HG02610 (cell line): Measurements from ENCODE around the gene HSD17B2.

Source experiments
- ATAC-seq: cut with Tn5 transposase; IDR thresholded peaks from one replicate; pipeline ENCODE4 v1.9.1; 2021; ENCODE audit warnings: mild to moderate bottlenecking, moderate library complexity; ENCODE audit not compliant: unreplicated experiment

The HSD17B2 gene

DNA sequence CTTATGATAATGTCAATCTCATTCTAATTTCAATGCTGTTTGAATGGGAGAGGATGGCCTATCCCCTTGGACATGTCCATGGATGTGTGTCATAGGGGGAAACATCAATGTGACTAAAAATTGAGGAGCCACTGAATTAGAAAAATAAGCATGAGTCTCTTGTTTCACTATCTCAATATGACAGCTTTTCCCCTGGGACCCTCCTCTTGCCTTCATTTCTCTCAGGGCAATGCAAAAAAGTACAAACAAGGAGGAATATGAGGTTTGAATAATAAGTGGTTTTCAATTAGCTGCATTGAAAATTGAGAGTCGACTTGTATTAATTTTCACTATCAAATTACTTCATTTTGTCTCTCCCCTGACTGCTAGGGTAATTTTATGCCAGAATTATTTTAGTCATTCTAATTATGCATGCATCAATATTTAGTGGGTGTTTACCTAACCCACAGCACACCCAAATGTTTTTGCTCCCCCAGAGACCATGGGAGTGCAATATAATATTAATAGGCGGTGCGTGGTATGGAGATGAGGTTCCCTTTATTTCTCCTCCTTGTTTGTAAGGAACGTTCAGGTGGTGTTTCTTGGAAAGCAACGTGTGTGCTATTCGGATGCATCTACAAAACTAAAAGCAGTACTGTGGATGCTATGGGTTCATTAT lies 17.0 kb upstream of the HSD17B2 start:
- ATAC-seq: no peak

DNA sequence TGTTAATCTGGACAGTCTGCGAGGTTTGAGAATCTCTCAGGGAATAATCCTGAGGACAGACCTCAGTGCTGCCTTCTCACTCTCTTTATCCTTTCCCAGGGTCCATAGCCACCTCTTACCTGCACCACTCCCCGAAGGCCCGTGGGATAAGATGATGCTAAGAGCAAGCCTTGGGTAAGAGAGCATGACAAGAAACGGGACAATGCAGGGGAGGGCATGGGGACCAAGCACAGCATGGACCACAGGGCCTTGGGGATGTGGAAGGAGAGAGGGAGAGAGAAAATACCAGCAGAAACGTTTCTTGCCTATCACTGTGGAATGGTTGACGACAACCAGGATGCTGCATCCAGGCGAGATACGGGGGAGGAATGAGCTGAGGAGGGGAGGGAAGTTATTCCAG lies 15.5 kb upstream of the HSD17B2 start:
- no peak for ATAC-seq

DNA sequence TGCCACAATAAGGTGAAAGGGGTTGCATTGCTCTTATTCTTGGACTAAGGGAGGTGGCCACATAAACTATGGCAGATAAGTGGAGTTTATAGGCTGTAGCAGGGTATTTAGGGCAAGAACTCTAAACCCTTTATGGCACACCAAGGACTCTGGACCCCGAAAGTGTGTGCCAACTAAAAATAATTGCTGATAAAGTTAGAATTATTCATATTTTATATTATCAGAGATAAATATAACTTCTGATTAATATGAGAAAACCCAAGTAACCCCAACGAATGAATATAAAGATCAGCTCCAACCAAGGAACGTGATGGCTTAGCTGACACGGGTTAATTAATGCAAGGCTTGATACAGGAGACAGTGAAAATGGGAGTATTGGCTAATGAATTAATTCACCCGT lies 15.0 kb upstream of the HSD17B2 start:
- ATAC-seq: no peak

DNA sequence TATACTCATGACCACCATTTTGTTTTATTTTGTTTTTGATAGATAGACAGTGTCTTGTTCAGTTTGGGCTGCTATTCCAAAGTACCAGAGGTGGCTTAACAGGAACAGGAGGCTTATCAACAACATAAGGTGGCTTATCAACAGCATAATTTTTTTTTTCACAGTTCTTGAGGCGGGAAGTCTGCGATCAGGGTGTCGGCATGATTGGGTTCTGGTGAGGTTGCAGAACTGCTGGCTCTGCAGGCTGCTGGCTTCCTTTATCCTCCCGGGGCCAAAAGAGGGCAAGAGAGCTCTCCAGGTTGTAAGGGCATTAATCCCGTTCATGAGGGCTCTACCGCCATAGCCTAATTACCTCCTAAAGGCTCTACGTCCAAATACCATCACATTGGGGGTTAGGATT lies 11.8 kb upstream of the HSD17B2 start:
- ATAC-seq: no peak

DNA sequence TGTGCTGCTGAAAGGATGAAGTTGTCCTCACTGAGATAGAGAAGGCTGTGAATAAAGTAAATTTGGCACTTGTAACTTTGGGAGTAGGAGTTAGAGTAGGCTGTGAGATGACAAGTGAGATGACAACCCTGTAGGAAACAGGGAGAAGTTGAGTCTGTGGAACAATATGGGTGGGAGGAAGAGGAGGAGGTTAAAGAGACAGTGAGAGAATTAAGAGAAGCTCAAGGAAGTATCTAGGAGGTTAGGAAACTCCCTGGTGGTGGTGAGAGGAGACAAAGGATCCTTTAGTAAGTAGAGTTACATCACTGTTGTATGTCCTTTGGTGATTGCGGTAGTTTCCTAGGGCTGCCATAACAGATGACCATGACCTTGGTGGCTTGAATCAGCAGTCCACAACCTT lies 10.7 kb upstream of the HSD17B2 start:
- no peak for ATAC-seq

DNA sequence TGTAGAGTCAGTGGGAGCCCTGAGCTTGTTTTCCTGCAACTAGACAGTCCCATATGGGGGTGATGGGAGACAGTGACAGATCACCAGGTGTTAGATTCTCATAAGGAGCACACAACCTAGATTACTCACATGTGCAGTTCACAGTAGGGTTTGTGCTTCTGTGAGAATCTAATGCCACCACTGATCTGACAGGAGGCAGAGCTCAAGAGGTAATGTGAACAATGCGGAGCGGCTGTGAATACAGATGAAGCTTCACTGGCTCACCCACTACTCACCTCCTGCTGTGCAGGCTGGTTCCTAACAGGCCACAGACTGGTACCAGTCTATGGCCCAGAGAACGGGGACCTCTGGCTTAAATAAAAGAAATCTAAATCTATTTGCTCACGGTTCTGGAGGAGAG lies 10.2 kb upstream of the HSD17B2 start:
- no peak for ATAC-seq

DNA sequence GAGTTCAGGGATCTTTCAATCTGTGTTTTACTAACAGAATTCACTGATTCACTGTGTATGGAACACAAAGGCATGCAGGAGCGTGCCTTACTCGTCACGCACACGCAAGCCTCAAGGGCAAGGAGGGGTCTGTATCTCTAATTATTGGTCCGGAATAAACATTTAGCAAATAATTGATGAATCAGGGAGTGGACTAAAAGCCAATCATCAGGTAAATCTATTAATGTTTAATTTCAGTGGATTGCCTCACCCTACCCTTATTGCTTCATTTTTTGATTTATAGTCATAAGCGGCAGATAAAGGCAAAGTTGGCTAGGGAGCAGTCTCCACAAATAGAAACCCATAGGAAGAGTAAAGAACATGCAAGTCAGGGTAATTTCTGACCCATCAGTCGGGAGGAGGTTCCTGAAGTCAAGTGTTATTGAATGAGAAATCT lies 7.4 kb upstream of the HSD17B2 start:
- no peak for ATAC-seq

DNA sequence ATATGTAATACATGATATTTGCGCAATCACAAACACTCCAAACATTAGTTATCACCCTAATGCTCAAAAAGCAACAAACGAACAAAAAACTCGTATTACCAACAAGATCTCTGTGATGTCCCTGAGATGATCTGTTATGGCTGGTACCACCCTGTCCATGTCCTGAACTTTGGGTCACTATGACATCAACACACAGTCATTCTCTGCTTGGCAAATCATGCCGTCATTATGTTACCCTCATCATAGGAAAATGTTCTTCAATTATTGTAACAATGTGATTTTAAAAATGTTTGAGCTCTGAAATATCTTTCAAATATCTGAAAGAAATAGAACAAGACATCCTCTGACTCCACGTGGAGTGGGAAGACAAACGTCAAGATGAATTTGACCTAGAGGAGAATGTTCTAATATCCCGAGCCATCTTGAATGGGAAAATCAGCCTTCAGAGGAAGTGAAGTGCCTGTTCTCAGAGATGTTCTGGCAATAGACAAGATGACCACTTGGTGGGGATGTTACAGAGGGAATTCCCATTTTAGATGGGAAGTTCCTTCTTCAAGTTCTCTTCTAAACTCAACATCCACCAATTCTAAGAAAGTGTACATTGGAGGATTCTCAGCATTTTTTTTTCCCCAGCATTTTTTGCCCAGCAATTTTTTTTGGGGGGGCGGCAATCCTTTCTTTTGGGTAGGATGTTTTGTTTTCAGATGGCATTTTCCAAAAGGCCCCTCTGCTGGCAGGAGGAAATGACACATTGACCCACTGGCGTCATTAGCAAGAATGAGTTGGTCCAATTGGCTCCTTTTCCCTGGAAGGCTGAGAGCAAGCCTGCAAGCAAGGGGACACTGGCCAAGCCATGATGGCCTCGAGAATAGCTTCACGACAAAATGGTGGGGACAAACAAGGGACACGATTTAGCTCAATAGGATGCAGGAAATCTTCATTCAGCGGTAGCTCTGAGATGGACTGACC lies 3.7 kb upstream of the HSD17B2 start:
- no peak for ATAC-seq

DNA sequence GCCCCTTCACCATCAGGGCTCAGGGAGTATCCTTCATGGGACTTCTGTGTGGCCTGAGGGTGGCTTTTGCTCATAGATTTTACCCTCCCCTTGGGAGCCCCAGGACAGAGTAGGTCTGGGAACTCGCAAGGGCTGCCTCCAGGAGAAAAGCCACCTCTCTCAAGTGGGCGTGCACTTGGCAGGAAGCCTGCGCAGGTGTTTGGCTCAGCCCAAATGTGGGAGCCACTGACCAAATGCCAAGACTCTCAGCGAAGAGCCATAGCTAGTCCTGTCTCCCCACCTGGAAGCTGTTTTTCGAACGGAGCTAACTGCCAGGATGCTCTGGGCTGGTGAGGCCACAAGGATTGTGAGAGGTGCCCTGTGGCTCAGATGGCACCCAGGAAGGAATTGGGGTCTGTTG lies 2.0 kb upstream of the HSD17B2 start:
- ATAC-seq: no peak

DNA sequence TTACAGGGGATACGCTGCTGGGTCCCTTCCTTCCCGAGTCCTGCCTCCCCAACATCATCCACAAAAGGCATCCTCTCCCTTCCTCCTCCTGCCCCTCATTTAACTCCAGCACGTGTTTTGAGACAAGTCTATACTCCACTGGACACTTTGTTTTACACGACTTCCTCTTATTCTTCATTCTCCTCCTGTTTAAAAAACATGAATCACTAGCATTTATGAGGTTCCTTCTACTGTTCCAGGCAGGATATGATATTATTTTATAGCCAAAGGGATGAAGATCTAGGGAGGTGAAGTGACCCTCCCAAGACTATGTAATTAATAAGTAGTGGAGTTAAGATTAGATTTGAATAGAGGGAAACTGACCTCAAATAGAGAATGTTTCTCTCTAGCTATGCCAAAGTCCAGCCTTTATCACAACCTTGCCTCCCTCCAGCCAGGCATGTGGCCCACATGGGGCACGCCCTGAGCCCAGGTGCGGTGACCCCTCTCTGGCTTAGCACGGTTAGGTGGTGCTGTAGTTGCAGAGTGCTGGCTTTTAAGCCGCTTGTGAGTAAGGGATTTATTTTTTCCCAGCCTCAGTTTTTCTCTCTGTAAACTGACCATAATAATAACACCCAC lies 1.3 kb upstream of the HSD17B2 start:
- no peak for ATAC-seq

DNA sequence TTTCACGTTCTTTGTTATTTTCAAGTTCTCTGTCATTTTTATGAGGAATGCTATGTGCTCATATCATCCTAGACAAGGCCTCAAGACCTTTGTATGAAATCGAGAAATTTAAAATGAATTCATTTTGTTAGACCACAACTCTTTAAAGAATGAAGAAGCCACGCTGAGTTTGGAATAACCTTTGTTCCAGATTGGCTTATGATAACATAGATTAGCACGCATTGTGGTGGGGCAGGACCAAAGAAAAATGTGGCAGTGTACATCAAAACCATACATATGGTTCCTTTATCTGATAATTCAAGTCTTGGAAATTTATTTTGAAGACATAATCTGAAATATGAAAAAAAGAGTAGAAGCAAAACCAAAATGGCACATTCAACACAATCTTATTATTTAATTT lies 2.2 kb downstream of the HSD17B2 start:
- no peak for ATAC-seq

DNA sequence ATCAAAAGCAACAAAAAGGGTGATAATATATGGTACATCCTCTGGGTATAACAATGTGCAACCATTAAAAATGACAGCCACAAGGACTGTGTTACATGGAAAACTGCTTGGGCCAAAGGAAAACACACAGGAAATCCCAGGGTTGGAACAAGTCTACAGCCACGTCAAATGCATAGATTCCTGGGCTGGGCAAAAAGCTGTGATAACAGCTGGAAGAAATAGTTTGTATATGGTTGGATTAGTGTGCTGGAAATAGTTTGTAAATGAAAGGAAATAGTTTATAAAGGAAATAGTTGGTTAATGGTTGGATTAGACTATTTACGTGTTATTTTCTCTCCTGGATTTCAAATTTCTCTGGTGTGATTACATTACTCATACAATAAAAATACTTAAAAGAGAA lies 2.6 kb downstream of the HSD17B2 start:
- ATAC-seq: no peak

DNA sequence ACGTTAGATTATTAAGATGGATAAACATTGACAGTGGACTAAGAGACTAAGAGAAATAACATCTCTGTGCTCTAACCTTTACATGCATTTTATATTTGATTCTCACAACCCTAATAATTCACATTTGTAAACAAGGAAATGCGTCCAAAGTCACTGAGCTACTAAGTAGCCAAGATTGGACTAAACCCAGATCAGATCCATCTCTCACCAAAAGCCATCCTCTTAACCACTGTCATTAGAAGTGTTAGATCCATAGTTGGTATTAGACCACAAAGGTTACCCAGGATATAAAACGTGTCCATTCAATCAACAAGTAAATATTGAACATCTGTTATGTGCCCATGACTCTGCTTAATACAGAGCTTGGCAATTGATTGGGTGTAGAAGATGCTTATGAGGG lies 5.2 kb downstream of the HSD17B2 start:
- no peak for ATAC-seq

DNA sequence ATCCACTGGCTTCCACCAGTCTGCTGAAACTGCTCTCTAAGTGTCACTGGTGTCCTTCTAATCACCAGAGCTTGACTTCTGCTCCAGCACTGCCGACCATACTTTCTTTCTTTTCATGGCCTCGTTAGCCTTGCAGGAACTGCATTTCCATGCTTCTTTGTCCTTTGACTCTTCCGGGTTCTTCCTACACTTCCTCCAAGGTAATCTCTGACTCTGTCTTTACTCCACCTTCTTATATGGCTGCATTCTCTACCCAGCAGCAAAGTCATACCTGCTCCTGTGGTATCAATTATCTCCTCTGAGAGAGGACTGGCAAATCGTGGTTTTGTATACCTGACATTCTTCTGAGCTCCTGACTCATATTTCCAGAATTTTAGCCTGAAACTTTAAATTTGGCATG lies 6.5 kb downstream of the HSD17B2 start:
- no peak for ATAC-seq

DNA sequence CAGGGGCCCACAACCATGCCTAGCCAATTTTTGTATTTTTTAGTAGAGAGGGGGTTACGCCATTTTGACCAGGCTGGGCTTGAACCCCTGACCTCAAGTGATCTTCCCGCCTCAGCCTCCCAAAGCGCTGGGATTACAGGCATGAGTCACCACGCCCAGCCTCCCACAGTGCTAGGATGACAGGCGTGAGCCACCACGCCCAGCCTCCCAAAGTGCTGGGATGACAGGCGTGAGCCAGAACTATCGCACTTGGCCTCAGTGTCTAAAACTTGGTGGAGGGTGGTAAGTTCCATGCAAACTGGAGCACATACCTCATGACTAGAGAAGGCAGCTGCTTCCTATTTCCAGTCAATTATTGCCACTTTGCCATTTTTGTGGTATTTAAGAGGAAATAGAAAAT lies 7.1 kb downstream of the HSD17B2 start:
- ATAC-seq: no peak

DNA sequence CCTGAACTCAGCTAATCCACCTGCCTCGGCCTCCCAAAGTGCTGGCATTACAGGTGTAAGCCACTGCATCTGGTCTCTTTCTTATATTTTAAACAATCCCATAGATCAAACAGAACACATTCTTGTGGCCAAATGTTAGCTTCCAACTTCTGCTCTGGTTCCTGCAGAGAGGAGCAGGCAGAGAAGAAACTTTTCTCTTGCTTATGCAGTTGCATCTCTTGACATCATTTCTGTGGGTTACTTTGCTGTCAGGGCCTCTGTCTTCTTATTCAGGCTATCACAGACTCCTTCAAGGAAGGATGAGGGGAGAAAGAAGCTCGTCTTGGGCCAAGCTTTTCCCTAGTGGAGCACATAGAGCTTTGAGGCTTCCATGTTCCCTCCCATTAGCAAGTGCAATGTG lies 7.8 kb downstream of the HSD17B2 start:
- no peak for ATAC-seq

DNA sequence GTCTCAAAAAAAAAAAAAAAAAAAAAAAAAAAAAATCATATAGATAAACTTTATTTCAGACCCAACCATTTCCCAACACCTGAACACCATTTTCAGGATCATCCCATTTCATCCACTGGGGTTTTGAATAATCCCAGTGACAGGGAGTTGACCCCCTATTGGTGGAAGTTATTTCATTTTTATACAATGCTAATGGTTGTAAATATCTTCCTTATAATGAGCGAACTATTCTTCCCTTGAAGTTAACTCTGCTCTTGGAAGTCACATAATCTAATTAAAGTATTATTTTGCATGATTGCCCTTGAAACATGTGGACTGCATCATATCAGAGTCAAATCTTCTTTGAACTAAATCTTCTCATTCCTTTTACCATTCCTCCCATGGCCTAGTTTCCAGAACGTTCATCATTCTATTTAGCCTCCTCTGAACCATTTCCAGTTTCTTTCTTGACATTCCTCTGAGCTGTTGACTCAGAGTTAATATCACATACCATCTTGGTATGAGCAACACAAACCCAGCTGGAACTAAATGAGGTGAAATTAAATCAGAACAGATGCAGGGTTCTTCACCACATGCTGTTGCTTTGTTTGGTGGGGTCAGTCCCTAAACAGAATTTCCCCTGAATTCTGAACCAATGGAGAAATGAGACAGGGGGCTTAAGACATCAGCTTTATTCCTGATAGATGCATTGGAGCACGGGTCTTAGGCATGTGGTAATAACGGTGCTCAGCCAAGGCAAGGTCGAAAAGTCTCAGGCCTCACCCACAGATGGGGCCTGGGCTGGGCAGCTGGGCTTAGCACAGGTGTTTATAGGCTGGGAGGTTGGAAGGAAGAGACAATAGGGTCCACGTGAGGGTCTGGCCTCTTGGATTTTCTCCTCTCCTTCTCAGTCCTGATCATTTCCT lies 8.9 kb downstream of the HSD17B2 start:
- no peak for ATAC-seq

DNA sequence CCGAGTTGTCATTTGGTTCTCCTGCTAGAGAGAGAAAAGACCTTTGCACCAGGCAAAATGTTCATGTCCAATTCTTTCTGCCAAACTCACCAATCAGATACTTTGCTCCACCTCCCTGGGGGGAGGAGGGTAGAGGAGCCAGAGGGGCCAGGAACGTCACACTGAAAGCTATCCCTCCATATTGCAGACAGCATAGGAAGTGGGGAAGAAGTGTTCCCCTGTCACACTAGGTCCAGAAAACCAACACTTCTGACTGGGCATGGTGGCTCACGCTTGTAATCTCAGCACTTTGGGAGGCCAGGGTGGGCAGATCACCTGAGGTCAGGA lies 9.5 kb downstream of the HSD17B2 start:
- no peak for ATAC-seq

DNA sequence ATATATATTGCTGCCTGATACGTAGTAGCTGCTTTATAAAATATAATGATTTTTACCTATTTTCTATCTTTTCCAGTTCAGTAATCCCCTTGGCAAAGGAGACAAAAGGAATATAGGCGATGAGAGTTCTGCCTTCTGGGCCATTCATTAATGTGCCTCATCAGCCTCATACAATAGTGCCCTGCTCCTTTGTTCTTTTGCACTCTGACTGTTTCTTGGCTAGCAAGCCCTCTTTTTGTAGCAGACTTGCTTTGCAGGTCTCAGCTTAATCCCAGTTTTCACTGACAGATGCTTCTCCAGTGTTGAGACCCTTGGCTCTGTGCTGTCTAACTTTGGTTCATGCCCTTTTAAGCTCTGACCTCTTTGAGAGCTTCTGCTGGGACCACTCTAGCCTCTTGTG lies 10.4 kb downstream of the HSD17B2 start:
- no peak for ATAC-seq

DNA sequence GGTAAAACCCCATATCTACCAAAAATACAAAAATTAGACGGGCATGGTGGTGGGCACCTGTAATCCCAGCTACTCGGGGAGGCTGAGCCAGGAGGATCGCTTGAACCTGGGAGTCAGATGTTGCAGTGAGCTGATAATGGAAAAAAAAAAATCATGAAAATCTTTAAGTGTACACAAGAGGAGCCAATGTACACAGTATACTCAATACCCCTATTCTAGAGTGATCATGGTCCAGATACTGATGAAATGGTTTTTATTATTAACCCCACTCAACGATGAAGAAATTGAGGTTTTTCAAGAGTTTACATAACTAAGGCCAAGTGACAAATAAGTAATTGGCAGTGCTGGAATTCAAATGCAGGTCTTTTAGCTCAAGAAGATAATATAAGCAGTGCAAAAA lies 11.5 kb downstream of the HSD17B2 start:
- no peak for ATAC-seq

DNA sequence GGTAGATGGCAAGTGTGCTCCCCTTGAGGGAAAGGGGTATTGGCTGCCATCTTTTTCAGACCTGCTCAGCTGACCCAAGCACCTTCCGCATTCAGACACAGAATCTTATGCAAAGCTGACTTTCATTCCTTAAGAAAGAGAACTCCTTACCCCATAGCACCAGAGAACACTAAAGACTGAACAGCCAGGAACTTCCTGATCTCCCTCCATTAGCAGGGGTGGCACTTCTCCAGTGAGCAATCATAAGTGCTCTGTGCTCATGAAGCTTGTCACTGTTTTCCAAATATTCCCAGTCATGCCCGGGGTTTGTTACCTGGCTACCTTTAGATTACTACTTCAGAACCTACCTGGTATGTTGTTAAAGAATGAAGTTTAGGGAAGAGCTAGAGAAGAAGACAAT lies 11.9 kb downstream of the HSD17B2 start:
- no peak for ATAC-seq
